GM19467 (cell line): ENCODE measurements around the gene NPEPL1.
"Not testable (repeated sequence)": the region's sequence is repeated elsewhere in the genome, so short reads cannot be mapped to it uniquely, and the experiment has no call there.

Experiments
- ATAC-seq: cut with Tn5 transposase; IDR thresholded peaks from one replicate; pipeline ENCODE4 v1.9.1; 2021; ENCODE audit warnings: mild to moderate bottlenecking, moderate library complexity; ENCODE audit not compliant: unreplicated experiment

NPEPL1 gene

GRCh38 chr20:58712151-58712791 lies 19.7 kb downstream of the NPEPL1 start:
- no peak for ATAC-seq

GRCh38 chr20:58712806-58713731 lies 20.5 kb downstream of the NPEPL1 start:
- no peak for ATAC-seq

- ATAC-seq: no peak
Observed at GRCh38 chr20:58713801-58714339, 21.3 kb downstream of the NPEPL1 start.

- no peak for ATAC-seq
Observed at GRCh38 chr20:58714340-58714922, 21.8 kb downstream of the NPEPL1 start.

GRCh38 chr20:58714923-58715351 lies 22.3 kb downstream of the NPEPL1 start:
- ATAC-seq: no peak

- ATAC-seq: no peak
Observed at GRCh38 chr20:58715391-58715800, 22.8 kb downstream of the NPEPL1 start.

- ATAC-seq: no peak
Observed at GRCh38 chr20:58715801-58716475, 23.3 kb downstream of the NPEPL1 start.

- no peak for ATAC-seq
Observed at GRCh38 chr20:58716476-58717277, 24.1 kb downstream of the NPEPL1 start.

GRCh38 chr20:58717278-58718091 lies 24.9 kb downstream of the NPEPL1 start:
- no peak for ATAC-seq

- ATAC-seq: no peak
Observed at GRCh38 chr20:58718121-58718563, 25.5 kb downstream of the NPEPL1 start.

GRCh38 chr20:58718729-58719128 lies 26.1 kb downstream of the NPEPL1 start:
- no peak for ATAC-seq

- ATAC-seq: no peak
Observed at GRCh38 chr20:58719258-58719657, 26.7 kb downstream of the NPEPL1 start.

GRCh38 chr20:58719971-58720371 lies 27.4 kb downstream of the NPEPL1 start:
- ATAC-seq: no peak

GRCh38 chr20:58720890-58721289 lies 28.3 kb downstream of the NPEPL1 start:
- ATAC-seq: no peak

GRCh38 chr20:58721951-58722778 lies 29.6 kb downstream of the NPEPL1 start:
- no peak for ATAC-seq

GRCh38 chr20:58722877-58723627 lies 30.5 kb downstream of the NPEPL1 start:
- no peak for ATAC-seq

- ATAC-seq: no peak
Observed at GRCh38 chr20:58723628-58723984, 31.0 kb downstream of the NPEPL1 start.

- ATAC-seq: not testable (repeated sequence)
Observed at GRCh38 chr20:58726156-58726555, 33.6 kb downstream of the NPEPL1 start.
